MG63 (cell line): ENCODE results near the gene NSMF. TPM values are rescaled to one million over a fixed set of nuclear protein-coding genes. Genes with fewer than 3 reads are reported as not detected.

Experiments used
- DNase-seq: peaks from one replicate; pipeline ENCODE4 v3.0.0-alpha.2; 2020
- H3K27me3 ChIP-seq: fragments of 250-450 bp; sonication (Bioruptor Pico); 2 replicates; pipeline ENCODE4 v1.5.1; 2020; ENCODE audit warnings: mild to moderate bottlenecking, moderate library complexity
- H3K36me3 ChIP-seq: fragments of 250-450 bp; sonication (Bioruptor Pico); 2 replicates; pipeline ENCODE4 v1.5.1; 2020; ENCODE audit warnings: mild to moderate bottlenecking, moderate library complexity
- H3K4me3 ChIP-seq: fragments of 250-450 bp; sonication (Bioruptor Pico); 2 replicates; pipeline ENCODE4 v1.5.1; 2020; ENCODE audit warnings: mild to moderate bottlenecking, moderate library complexity
- H3K9me3 ChIP-seq: fragments of 250-450 bp; sonication (Bioruptor Pico); 2 replicates; pipeline ENCODE4 v1.5.1; 2020; ENCODE audit warnings: mild to moderate bottlenecking, moderate library complexity
- total RNA-seq: library from RNA; depleted of rRNA; stranded (reverse); fragments of >200 nt; shearing (Covaris generic); gene quantifications from 2 replicates; pipeline ENCODE4 v1.2.3, GENCODE V29; 2014; ENCODE audit warnings: low replicate concordance

NSMF gene
- total RNA-seq, 1 experiment from 2014 or later: 29.1 TPM

GRCh38 chr9:137494550-137495351, 35.6 kb upstream of the NSMF start:
- Histone ChIP-seq H3K27me3 (no peaks in the 10 kb centered on the region), H3K9me3 (no peaks in the 10 kb centered on the region), H3K4me3 (no peak overlapping the region), H3K36me3 (no peaks in the 10 kb centered on the region)
- DNase-seq: no peak

GRCh38 chr9:137494104-137494544, 35.0 kb upstream of the NSMF start:
- no peak for DNase-seq
- H3K27me3 ChIP-seq: no peaks in the 10 kb centered on the region
- no peaks in the 10 kb centered on the region for H3K36me3 ChIP-seq
- H3K9me3 ChIP-seq: no peaks in the 10 kb centered on the region
- no peak overlapping the region for H3K4me3 ChIP-seq

GRCh38 chr9:137493364-137494103, 34.4 kb upstream of the NSMF start:
- Histone ChIP-seq H3K4me3 (no peak overlapping the region), H3K36me3 (no peaks in the 10 kb centered on the region), H3K27me3 (no peaks in the 10 kb centered on the region), H3K9me3 (no peaks in the 10 kb centered on the region)
- DNase-seq: no peak

- no peaks in the 10 kb centered on the region for H3K27me3 ChIP-seq
- H3K4me3 ChIP-seq: no peak overlapping the region
- no peaks in the 10 kb centered on the region for H3K9me3 ChIP-seq
- peak; percentile 55 for DNase-seq
- H3K36me3 ChIP-seq: no peaks in the 10 kb centered on the region
These were observed 33.6 kb upstream of the NSMF start for GRCh38 chr9:137492464-137493363.

- Histone ChIP-seq H3K36me3 (no peaks in the 10 kb centered on the region), H3K9me3 (no peaks in the 10 kb centered on the region), H3K27me3 (no peaks in the 10 kb centered on the region), H3K4me3 (no peak overlapping the region)
- DNase-seq: no peak
These were observed 32.8 kb upstream of the NSMF start for GRCh38 chr9:137491735-137492432.

- Histone ChIP-seq H3K27me3 (no peaks in the 10 kb centered on the region), H3K9me3 (no peaks in the 10 kb centered on the region), H3K36me3 (no peaks in the 10 kb centered on the region), H3K4me3 (no peak overlapping the region)
- DNase-seq: no peak
These were observed 31.5 kb upstream of the NSMF start for GRCh38 chr9:137490532-137491186.

- H3K27me3 ChIP-seq: no peaks in the 10 kb centered on the region
- no peak overlapping the region for H3K4me3 ChIP-seq
- H3K36me3 ChIP-seq: no peaks in the 10 kb centered on the region
- DNase-seq: no peak
- no peaks in the 10 kb centered on the region for H3K9me3 ChIP-seq
These were observed 29.8 kb upstream of the NSMF start for GRCh38 chr9:137488906-137489305.

- Histone ChIP-seq H3K36me3 (no peaks in the 10 kb centered on the region), H3K4me3 (no peak overlapping the region)
These were observed 29.2 kb upstream of the NSMF start for GRCh38 chr9:137488327-137488653.

GRCh38 chr9:137487454-137488326, 28.6 kb upstream of the NSMF start:
- no peaks in the 10 kb centered on the region for H3K9me3 ChIP-seq
- H3K36me3 ChIP-seq: no peaks in the 10 kb centered on the region
- no peak for DNase-seq

More at GRCh38 chr9:137488327-137488653, 29.2 kb upstream of the NSMF start:
- Histone ChIP-seq H3K9me3 (no peaks in the 10 kb centered on the region), H3K27me3 (no peaks in the 10 kb centered on the region)
- no peak for DNase-seq

GRCh38 chr9:137486545-137487453, 27.7 kb upstream of the NSMF start:
- no peaks in the 10 kb centered on the region for H3K27me3 ChIP-seq
- no peaks in the 10 kb centered on the region for H3K36me3 ChIP-seq
- no peak for DNase-seq
- no peak overlapping the region for H3K4me3 ChIP-seq
- no peaks in the 10 kb centered on the region for H3K9me3 ChIP-seq

More at GRCh38 chr9:137487454-137488326, 28.6 kb upstream of the NSMF start:
- Histone ChIP-seq H3K4me3 (no peak overlapping the region), H3K27me3 (no peaks in the 10 kb centered on the region)

GRCh38 chr9:137486141-137486490, 27.0 kb upstream of the NSMF start:
- Histone ChIP-seq H3K36me3 (no peaks in the 10 kb centered on the region), H3K9me3 (no peaks in the 10 kb centered on the region), H3K27me3 (no peaks in the 10 kb centered on the region), H3K4me3 (no peak overlapping the region)
- DNase-seq: no peak

- no peak for DNase-seq
- Histone ChIP-seq H3K36me3 (no peaks in the 10 kb centered on the region), H3K4me3 (no peak overlapping the region), H3K27me3 (no peaks in the 10 kb centered on the region), H3K9me3 (no peaks in the 10 kb centered on the region)
These were observed 26.4 kb upstream of the NSMF start for GRCh38 chr9:137485343-137486140.

- no peak overlapping the region for H3K4me3 ChIP-seq
- H3K9me3 ChIP-seq: no peaks in the 10 kb centered on the region
These were observed 25.6 kb upstream of the NSMF start for GRCh38 chr9:137484551-137485315.

More at GRCh38 chr9:137484551-137485315, 25.6 kb upstream of the NSMF start:
- DNase-seq: no peak
- Histone ChIP-seq H3K36me3 (no peaks in the 10 kb centered on the region), H3K27me3 (no peaks in the 10 kb centered on the region)
